GM21447 (cell line): ENCODE measurements around the gene AKNA.

Source experiments
- ATAC-seq: cut with Tn5 transposase; IDR thresholded peaks from one replicate; pipeline ENCODE4 v1.9.1; 2021; ENCODE audit not compliant: unreplicated experiment

The AKNA gene

GRCh38 chr9:114376586-114377445, 11.0 kb downstream of the AKNA start:
- no peak for ATAC-seq

GRCh38 chr9:114375386-114376175, 12.2 kb downstream of the AKNA start:
- ATAC-seq, result no peak

GRCh38 chr9:114374936-114375335, 12.8 kb downstream of the AKNA start:
- no peak for ATAC-seq

- ATAC-seq, result no peak
Measured at GRCh38 chr9:114373960-114374730, 13.6 kb downstream of the AKNA start.

- ATAC-seq, result peak; percentile 95
Measured at GRCh38 chr9:114372921-114373448, 14.8 kb downstream of the AKNA start.

GRCh38 chr9:114371973-114372917, 15.5 kb downstream of the AKNA start:
- peak; percentile 33 for ATAC-seq

- no peak for ATAC-seq
Measured at GRCh38 chr9:114371343-114371944, 16.3 kb downstream of the AKNA start.

- ATAC-seq, result no peak
Measured at GRCh38 chr9:114370968-114371320, 16.8 kb downstream of the AKNA start.

GRCh38 chr9:114370251-114370967, 17.4 kb downstream of the AKNA start:
- ATAC-seq, result no peak

GRCh38 chr9:114369216-114370130, 18.3 kb downstream of the AKNA start:
- ATAC-seq, result no peak

GRCh38 chr9:114367772-114368569, 19.8 kb downstream of the AKNA start:
- no peak for ATAC-seq

GRCh38 chr9:114367366-114367765, 20.4 kb downstream of the AKNA start:
- no peak for ATAC-seq

- ATAC-seq, result peak; percentile 53
Measured at GRCh38 chr9:114366334-114367128, 21.3 kb downstream of the AKNA start.

- ATAC-seq, result no peak
Measured at GRCh38 chr9:114365194-114365593, 22.6 kb downstream of the AKNA start.

- no peak for ATAC-seq
Measured at GRCh38 chr9:114364134-114365041, 23.4 kb downstream of the AKNA start.
